HG02678 (cell line): ENCODE measurements around the gene PROCR.
"Not testable (repeated sequence)": the region's sequence is repeated elsewhere in the genome, so short reads cannot be mapped to it uniquely, and the experiment has no call there.

ENCODE experiments used
- ATAC-seq: cut with Tn5 transposase; IDR thresholded peaks from one replicate; pipeline ENCODE4 v1.9.1; 2021; ENCODE audit warnings: mild to moderate bottlenecking, moderate library complexity; ENCODE audit not compliant: unreplicated experiment

The PROCR gene

DNA sequence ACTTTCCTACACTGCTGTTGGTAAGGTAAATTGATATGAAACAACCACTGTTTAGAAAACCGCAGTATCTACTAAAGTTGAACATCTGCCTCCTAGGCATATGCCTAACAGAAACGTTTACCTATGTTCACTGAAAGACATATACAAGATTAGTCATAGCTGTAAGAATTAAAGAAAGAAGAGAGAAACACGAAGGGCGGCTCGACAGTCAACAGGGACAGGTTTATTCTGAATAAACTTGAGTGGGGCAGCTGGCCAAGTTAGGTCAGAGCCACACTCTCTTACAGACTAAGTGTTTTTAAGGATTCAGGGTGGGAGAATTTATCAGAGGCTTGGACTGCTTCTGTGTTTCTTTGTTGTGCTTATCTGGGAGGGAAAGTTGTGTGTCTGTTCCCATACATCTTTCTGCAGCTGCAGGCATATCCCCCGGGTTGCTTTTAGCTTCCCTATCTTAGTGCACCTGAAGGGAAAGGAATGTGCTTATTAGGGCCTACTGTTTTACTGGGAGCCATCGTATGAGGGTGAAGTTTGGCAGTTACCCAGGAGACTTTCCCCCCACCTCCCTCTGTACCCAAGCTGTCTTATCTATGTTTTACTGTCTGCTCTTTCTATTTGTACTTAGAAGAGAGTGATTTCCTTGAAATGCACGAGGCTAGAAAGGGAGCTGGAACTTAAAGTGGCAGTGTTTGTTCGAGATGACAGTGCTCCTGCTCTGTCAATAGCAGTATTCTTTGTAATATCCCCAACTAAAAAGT is 20.4 kb downstream of the PROCR start:
- no peak for ATAC-seq

DNA sequence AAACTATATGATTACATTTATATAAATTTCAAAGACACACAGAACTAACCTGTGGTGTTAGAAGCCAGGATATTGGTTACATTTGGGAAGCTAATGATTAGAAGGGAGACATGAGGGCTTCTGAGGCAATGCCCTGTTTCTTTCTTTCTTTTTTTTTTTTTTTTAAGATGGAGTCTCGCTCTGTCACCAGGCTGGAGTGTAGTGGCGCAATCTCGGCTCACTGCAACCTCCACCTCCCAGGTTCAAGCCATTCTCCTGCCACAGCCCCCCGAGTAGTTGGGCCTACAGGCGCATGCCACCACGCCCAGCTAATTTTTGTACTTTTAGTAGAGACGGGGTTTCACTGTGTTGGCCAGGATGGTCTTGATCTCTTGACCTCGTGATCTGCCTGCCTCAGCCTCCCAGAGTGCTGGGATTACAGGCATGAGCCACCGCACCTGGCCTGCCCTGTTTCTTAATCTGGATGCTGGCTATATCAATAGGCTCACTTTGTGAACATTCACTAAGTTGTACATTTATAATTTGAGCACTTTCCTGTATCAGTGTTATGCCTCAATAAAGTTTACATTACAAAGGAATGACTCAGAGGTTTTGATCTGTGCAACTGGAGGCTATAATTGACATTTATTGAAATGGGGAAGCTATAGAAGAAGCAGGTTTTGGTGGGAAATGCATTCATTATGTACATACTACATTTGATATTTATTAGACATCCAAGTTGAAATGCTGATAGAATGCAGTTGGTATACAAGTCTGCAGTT is 21.3 kb downstream of the PROCR start:
- ATAC-seq, result not testable (repeated sequence)

DNA sequence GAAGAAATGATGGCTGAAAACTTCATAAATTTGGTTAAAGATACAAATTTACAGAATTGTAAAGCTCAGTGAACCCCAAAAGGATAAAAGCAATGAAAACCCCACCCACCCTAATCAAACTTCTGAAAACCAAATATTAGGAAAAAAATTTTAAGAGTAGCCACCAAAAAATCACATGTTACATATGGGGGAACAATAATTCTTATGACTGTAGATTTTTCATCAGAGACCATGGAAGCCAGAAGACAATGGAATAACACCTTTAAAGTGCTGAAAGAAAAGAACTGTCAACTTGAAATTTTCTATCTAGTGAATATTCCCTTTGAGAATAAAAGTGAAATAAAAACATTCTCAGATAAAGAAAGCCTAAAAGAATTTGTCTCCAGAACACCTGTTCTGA is 24.4 kb downstream of the PROCR start:
- no peak for ATAC-seq

DNA sequence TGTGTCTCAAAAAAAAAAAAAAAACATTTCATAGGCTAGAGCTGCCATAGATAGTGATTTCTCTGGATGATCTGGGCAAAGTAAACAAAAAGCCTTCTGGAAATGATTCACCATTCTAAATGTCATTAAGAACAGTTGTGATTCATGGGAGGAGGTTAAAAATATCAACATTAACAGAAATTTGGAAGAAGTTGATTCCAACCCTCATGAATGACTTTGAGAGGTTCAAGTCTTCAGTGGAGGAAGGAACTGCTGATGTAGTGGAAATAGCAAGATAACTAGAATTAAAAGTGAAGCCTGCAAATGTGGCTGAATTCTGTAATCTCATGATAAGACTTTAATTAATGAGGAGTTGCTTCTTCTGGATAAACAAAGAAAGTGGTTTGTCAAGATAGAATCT is 27.9 kb downstream of the PROCR start:
- ATAC-seq, result no peak

DNA sequence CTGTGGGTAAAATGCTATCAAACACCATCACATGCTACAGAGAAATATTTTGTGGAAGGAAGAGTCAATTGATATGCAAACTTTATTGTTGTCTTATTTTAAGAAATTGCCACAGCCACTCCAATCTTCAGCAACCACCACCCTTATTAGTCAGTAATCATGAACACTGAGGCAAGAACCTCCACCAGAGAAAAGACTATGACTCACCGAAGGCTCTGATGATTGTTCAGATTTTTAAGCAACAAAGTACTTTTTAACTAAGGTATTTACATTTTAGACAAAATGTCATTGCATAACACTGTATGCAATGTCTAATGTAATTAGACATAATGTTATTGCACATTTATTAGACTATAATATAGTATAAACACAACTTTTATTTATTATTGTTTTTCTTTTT is 28.4 kb downstream of the PROCR start:
- no peak for ATAC-seq

DNA sequence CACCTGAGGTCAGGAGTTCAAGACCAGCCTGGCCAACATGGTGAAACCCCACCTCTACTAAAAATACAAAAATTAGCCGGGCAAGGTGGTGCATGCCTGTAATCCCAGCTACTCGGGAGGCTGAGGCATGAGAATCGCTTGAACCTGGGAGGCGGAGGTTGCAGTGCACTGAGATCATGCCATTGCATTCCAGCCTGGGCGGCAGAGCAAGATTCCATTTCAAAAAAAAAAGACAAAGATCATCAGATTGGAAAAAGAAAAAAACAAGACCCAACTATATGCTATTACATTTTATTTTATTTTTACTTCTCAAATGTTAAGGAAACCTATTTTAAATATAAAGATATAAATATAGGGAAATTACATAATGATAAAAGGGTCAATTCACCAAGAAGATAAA is 29.6 kb downstream of the PROCR start:
- ATAC-seq, result not testable (repeated sequence)

DNA sequence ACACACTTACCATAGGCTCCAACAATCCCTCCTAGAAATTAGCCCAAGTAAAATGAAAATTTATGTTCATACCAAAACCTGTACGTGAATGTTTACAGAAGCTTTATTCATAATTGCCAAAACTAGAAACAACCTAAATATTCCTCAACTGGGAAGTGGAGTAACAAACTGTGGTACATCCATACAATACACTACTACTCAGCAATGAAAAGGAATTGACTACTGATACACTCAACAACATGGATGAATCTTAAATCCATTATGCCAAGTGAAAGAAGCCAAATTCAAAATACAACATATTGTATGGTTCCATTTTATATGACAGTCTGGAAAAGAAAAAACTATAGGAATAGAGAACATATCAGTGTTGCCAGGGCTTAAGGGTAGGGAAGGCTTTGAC is 34.9 kb downstream of the PROCR start:
- ATAC-seq, result no peak

DNA sequence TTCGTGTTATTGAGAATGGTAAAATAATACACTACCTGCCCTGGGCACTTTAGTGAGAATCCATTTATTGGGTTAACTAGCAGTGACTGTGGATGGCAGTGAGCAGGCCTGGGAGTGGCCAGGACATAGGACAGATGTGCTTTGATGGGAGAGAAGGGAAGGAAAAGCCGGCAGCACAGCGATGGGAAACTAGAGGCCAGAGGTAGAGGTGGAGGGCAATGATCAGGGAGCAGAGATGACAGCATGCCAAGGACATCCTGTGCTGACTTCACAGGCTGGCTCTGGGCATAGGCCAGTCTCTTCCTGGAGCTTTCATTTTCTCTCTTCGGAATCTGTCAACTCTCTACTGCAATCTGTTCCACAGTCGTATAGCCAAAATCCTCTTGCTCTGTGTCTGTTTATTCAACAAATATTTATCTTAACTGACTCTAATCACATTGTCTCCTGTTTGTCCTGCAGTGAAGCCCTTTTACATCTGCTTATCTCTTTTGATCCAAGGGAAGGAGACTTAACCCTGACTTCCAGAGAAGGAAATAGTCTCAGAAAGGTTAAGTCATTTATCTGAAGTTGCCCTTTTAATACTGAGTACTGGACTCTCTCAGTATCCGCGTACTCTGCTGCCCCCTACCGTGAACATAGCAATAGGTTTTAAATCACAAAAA is 36.2 kb downstream of the PROCR start:
- no peak for ATAC-seq

DNA sequence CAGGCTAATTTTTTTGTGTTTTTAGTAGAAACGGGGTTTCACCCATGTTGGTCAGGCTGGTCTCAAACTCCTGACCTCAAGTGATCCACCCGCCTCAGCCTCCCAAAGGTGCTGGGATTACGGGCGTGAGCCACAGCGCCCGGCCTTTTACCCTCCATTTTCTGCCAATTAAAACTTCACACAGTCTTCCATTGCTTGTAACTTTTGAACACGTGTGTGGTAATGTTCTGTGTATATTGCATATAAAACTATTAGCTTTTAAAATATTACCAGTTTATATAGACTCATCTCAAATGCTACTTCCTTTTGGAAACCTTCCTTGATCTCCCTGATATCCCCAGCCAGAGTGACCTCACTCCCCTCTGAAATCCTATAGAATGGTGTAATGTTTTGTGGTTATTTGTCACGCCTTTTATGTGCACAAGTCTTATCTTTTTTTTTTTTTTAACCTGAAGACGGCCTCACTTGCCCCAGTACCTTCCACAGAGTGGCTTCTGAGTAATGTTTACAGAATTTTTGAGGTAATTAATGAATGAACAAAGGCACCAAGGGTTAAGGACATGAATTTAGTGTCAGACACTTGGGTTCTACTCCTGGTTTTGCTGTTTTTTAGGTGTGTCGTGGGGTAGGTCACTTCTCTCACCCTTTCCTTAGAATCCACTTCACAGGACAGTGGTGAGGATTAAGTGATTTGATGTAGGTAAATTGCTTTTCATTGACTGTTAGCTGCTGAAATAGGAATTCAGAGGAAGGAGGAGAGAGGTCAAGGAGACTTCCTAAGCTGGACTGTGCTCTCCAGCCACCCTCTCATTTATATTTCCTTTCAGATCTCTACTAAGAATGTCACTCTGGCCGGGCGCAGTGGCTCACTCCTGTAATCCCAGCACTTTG is 43.4 kb downstream of the PROCR start:
- ATAC-seq, result no peak

DNA sequence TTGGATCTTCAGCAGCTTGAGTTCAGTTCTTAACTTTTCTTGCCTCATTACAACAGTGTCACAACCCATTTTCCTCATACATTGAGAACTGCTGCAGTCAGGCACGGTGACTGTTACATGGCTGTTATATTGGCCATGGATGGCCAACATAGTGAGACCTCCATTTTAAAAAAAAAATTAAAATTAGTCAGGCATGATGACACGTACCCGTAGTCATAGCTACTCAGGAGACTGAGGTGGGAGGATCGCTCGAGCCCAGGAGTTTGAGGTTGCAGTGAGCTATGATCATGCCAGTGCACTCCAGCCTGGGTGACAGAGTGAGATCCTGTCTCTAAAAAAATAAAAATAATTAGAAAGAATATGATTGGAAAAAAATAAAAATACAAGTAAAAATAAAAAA is 44.7 kb downstream of the PROCR start:
- no peak for ATAC-seq

DNA sequence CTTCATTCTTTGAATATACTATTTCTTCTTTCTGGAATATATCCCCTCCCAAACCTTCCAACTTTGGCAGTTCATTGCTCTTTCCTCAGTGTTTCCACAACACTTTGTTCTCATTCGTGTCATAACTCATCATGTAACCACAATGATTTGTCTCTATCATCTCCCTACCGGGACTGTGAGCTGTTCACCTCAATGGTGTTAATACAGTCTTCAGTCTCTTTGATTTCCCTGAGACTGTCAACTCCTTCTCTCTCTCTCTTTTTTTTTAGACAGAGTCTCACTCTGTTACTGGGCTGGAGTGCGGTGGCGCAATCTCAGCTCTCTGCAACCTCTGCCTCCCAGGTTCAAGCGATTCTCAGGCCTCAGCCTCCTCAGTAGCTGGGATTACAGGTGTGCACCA is 52.1 kb downstream of the PROCR start:
- no peak for ATAC-seq

DNA sequence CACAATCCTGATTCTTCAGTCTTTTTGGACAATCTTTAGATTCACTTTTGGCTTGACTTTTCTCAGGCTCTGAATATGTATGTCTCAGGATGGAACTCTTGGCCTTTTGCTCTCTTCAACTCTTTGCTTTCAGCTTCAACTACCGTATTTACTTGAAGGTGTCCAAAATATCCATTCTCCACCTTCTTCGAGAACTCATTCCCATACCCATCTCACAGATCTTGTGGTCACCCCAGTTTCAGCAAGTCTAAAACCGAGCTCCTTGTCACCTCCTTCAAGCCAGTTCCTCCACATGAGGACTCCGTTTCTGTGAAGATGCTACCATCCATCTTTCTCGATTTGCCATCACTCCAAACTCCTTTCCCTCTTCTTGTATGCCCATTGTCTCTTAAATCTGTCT is 52.7 kb downstream of the PROCR start:
- ATAC-seq, result no peak

DNA sequence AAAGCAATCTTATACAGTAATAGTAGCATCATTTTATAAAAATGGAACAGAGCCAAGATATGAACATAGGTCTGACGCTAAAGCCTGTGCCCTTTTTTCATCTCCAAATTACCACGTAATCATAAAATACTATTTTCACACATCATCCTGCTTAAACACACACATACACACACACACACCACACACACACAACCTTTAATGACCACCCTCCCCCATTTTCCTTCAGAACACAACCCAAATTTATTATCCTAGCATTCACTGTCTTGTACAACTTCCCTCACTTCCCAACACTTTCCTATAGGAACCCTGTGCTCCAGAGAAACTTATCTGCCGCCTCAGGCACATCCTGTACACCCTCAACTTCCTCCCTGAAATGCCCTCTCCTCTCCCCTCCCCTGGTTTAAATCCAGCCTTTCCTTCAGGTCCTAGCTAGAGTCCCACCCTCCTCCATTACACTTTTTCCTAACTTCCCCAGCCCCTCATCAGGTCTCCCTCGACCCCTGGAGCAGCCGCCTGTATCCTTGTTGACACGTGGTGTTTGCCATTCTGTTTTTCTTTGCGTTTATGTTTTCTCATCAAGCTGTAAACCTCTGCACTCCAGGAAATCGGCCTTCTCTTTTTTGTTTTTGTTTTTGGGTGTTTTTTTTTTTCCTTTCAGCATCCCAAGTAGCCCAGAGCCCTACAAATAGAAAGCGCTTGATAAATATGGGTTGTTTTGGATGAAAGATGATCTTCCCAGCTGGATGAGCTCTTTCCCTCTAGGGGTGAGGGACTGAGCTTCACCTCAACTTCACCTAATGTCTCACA is 53.6 kb downstream of the PROCR start:
- no peak for ATAC-seq

DNA sequence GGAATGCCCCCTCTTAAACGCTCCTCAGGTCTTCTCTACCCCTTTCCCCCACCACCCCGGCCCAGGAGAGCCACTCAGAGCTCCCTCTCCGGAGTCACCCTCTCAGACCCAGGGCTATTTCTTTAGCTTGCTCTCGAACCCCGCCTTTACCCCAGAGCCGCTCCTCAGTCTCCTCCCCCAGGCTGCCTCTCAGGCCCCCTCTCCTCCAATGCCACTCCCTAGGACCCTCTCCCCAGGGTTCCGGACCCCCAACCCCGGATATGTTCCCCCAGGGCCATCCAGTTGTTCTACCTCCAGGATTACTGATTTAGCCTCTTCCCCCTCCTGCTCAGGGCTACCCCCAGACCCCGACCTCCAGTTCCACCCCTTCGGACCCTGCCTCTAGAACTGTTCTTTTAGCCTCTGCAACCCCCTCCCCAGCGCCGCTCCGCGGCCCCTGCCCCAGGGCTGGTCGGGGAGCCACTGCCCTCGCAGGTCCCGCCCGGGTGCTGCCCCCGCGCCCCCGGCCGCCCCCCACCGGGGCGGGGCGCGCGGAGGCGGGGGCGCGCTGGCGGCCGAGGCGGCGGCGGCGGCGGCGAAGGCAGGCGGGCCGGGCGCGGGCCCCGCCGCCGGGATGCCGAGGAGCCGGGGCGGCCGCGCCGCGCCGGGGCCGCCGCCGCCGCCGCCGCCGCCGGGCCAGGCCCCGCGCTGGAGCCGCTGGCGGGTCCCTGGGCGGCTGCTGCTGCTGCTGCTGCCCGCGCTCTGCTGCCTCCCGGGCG is 54.4 kb downstream of the PROCR start, which contains the start of gene MMP24:
MMP24 (plus strand) TSS at position 565 of the 758 bp plus-strand sequence; CDS start at position 614, 49 bp downstream.
- ATAC-seq, result no peak
